ENCODE measurements around the gene GPR84. TPM values are rescaled to one million over a fixed set of nuclear protein-coding genes. Genes with fewer than 3 reads are reported as not detected.

The GPR84 gene
- total and polyA plus RNA-seq, 2 of the 8 experiments (the other 6 are each of a cell fraction or from before 2014, with no cell fraction given): 0.09 TPM; not detected in 1

DNA sequence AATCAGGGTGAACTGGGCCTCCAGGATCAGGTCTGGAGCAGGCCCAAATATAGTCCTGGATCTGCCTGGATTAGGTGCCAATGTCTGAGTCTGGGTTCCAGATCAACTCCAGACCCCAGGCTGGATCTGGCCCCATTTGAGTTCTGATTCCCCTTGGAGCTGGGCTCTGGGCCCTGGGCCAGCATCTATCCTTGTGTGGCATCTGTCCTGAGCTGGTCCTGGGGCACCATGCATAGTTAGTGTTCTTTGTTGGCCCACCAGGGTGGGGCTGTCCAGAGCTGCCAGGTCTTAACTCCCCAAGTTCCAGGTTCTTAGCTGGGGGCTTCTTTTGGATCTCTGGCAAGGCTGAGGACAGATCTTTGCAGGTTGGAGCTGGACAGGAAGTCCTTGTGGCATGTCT is 31.3 kb upstream of the GPR84 start:
- no peak for FAIRE-seq
- no peak overlapping the region for H3K9ac ChIP-seq (replicated peaks in 1 of 4; ENCODE audit: extremely low read depth in 1 of 4, low read depth in 3 of 4, low read length in 3 of 4)
- no peak overlapping the region for H2BK15ac ChIP-seq (ENCODE audit: low read length)
- H2BK5ac ChIP-seq (ENCODE audit: low read depth, low read length): no peak overlapping the region
- no peaks in the 10 kb centered on the region for H3K9me3 ChIP-seq (ENCODE audit: insufficient read depth in 2 of 2, low read depth in 1 of 2, low read length in 1 of 2)
- peaks cover 3 to 16% (median 12%) of the 10 kb centered on the region in 4 experiments for H3K4me1 ChIP-seq (replicated peaks in 1 of 4; ENCODE audit: control insufficient read depth in 3 of 4, insufficient read depth in 4 of 4, low read length in 3 of 4)
- H4K91ac ChIP-seq (replicated peaks; ENCODE audit: insufficient read length, low read length): no peak overlapping the region
- peaks cover 2% of the 10 kb centered on the region; the same call in 1 of the 2 replicates for H3K23me2 ChIP-seq (ENCODE audit: low read depth, low read length)
- no peaks in the 10 kb centered on the region for H3K79me2 ChIP-seq (ENCODE audit: control insufficient read depth in 1 of 2, insufficient read depth in 2 of 2, low read length in 2 of 2)
- no peak overlapping the region for H3K56ac ChIP-seq (replicated peaks; ENCODE audit: insufficient read length, low read depth, low read length)
- no peak overlapping the region for H3K23ac ChIP-seq (ENCODE audit: insufficient read length)
- no peak overlapping the region for H3K14ac ChIP-seq (ENCODE audit: insufficient read length)
- H2AFZ ChIP-seq (ENCODE audit: low read length): no peak overlapping the region
- H2BK12ac ChIP-seq (ENCODE audit: low read depth, low read length): no peak overlapping the region
- ChIA-PET POLR2A (ENCODE audit: partially characterized antibody) (interaction anchor here (0.8 to 0.9 kb wide), 2 partner anchors 9 to 44 kb away, joined by 3 read pairs; no protein-coding TSS in a partner anchor), CTCF (ENCODE audit: partially characterized antibody) (interaction anchor here (0.7 to 12.3 kb wide), 8 partner anchors 9 to 41 kb away, joined by 3 to 742 read pairs (median 14); partner anchors contain the start of genes ITGA5 and ZNF385A)
- H3K4ac ChIP-seq (replicated peaks; ENCODE audit: insufficient read length, low read depth, low read length): no peak overlapping the region
- no peak for TF ChIP-seq BCL11A (IDR thresholded peaks at IDR 0.05; ENCODE audit: low read depth in 2 of 2, low read length in 2 of 2)
- TF ChIP-seq, protein P1, sequence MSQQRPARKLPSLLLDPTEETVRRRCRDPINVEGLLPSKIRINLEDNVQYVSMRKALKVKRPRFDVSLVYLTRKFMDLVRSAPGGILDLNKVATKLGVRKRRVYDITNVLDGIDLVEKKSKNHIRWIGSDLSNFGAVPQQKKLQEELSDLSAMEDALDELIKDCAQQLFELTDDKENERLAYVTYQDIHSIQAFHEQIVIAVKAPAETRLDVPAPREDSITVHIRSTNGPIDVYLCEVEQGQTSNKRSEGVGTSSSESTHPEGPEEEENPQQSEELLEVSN (IDR thresholded peaks at IDR 0.05): no peak
- peaks cover 6 to 14% (median 9%) of the 10 kb centered on the region in 4 experiments; a peak in 7 of 8 replicates for H3K36me3 ChIP-seq (ENCODE audit: control insufficient read depth in 2 of 4, insufficient read depth in 4 of 4, low read length in 3 of 4)
- H2BK20ac ChIP-seq (ENCODE audit: low read length): no peak overlapping the region
- H2BK120ac ChIP-seq (replicated peaks; ENCODE audit: low read depth, low read length): no peak overlapping the region
- H3K4me3 ChIP-seq (ENCODE audit: extremely low read depth in 1 of 4, insufficient read depth in 2 of 4, low read depth in 3 of 4, low read length in 4 of 4): no peak overlapping the region
- no peak overlapping the region for H3K18ac ChIP-seq (ENCODE audit: extremely low read depth, low read length)
- no peak for DNase-seq (ENCODE audit: low read depth in 1 of 2, low spot score in 2 of 2)
- H3K27ac ChIP-seq (ENCODE audit: low read depth, low read length): no peak overlapping the region
- no peak overlapping the region for H2AK5ac ChIP-seq (ENCODE audit: low read depth, low read length)
- H3K79me1 ChIP-seq (ENCODE audit: low read depth, low read length): no peaks in the 10 kb centered on the region
- no peak overlapping the region for H3K4me2 ChIP-seq (ENCODE audit: insufficient read depth in 1 of 2, low read depth in 2 of 2, low read length in 2 of 2)
- H4K20me1 ChIP-seq (replicated peaks in 1 of 2; ENCODE audit: control insufficient read depth in 1 of 2, insufficient read depth in 2 of 2, low read length in 2 of 2): peaks cover 0 to 2% of the 10 kb centered on the region in 2 experiments
- no peak overlapping the region for H4K5ac ChIP-seq (ENCODE audit: insufficient read length, low read depth, low read length)
- no peak overlapping the region for H4K8ac ChIP-seq (ENCODE audit: extremely low read depth, insufficient read depth, low read length)
- H3K27me3 ChIP-seq (replicated peaks in 1 of 4; ENCODE audit: control insufficient read depth in 3 of 4, extremely low read depth in 1 of 4, insufficient read depth in 3 of 4, low read length in 3 of 4): peaks cover 0 to 4% (median 0%) of the 10 kb centered on the region in 4 experiments; a peak in 2 of 7 replicates

Measured in H1 (cell line).